Tibial nerve (tissue), 4 donors: ENCODE results near the gene KDM2B. TPM values are rescaled to one million over a fixed set of nuclear protein-coding genes. Genes with fewer than 3 reads are reported as not detected.

ENCODE experiments used
- DNase-seq, 2 donors: peaks; one replicate each; pipeline ENCODE4 v3.0.0-alpha.2; 2019; ENCODE audit warnings: low spot score in 2 of 2
- H3K27ac ChIP-seq, 4 donors: fragments of 200-600 bp; sonication (generic) in 3 of 4; one replicate each; pipeline ENCODE4 v1.5.1; 2017 to 2019; ENCODE audit warnings: mild to moderate bottlenecking in 1 of 4
- H3K27me3 ChIP-seq, 2 donors: fragments of 200-600 bp; sonication (generic) in 1 of 2; one replicate each; pipeline versions ENCODE4 v1.5.1 to v1.6.0; 2017 to 2019
- H3K36me3 ChIP-seq, 3 donors: fragments of 200-600 bp; sonication (generic); one replicate each; pipeline ENCODE4 v1.5.1; 2018 to 2019
- H3K4me1 ChIP-seq, 4 donors: fragments of 200-600 bp; sonication (generic) in 3 of 4; one replicate each; pipeline ENCODE4 v1.5.1; 2017 to 2019
- H3K4me3 ChIP-seq, 4 donors: fragments of 200-600 bp; sonication (generic) in 3 of 4; one replicate each; pipeline ENCODE4 v1.5.1; 2017 to 2019; ENCODE audit warnings: mild to moderate bottlenecking in 1 of 4, moderate library complexity in 1 of 4
- H3K9me3 ChIP-seq, 4 donors: fragments of 200-600 bp; sonication (generic) in 3 of 4; one replicate each; pipeline ENCODE4 v1.5.1; 2017 to 2019
- EP300 ChIP-seq, 2 donors: sonication (generic); formaldehyde crosslinking; IDR thresholded peaks; one replicate each; pipeline ENCODE4 v1.6.1; 2017; ENCODE audit warnings: antibody characterized with exemption in 2 of 2, mild to moderate bottlenecking in 1 of 2
- POLR2A ChIP-seq, 2 donors: fragments of 450-650 bp; IDR thresholded peaks; one replicate each; pipeline ENCODE4 v1.6.1; 2017; ENCODE audit warnings: antibody characterized with exemption in 2 of 2, mild to moderate bottlenecking in 2 of 2, moderate library complexity in 2 of 2
- WGBS, 2 donors: methylation state at CpG; one replicate each; pipeline ENCODE4 v1.1.5; 2018; 5-methylcytosine and 5-hydroxymethylcytosine counted together
- total RNA-seq, 4 donors: library from RNA; depleted of rRNA; stranded (reverse); fragments of >200 nt; gene quantifications; one replicate each; pipeline ENCODE4 v1.1.0, GENCODE V29; 2016
- TF ChIP-seq, protein P1 (sequence below), 5 experiments: fragments of 200-600 bp in 3 of 5; fragments of 450-650 bp in 2 of 5; sonication (generic) in 3 of 5; IDR thresholded peaks; one replicate each; pipeline ENCODE4 v1.5.1; 2016 to 2019; ENCODE audit warnings: antibody characterized with exemption in 5 of 5, mild to moderate bottlenecking in 3 of 5, moderate library complexity in 2 of 5

The KDM2B gene
- total RNA-seq, 4 donors from 2014 or later: 15.5 to 32.2 (median 20.8) TPM

DNA sequence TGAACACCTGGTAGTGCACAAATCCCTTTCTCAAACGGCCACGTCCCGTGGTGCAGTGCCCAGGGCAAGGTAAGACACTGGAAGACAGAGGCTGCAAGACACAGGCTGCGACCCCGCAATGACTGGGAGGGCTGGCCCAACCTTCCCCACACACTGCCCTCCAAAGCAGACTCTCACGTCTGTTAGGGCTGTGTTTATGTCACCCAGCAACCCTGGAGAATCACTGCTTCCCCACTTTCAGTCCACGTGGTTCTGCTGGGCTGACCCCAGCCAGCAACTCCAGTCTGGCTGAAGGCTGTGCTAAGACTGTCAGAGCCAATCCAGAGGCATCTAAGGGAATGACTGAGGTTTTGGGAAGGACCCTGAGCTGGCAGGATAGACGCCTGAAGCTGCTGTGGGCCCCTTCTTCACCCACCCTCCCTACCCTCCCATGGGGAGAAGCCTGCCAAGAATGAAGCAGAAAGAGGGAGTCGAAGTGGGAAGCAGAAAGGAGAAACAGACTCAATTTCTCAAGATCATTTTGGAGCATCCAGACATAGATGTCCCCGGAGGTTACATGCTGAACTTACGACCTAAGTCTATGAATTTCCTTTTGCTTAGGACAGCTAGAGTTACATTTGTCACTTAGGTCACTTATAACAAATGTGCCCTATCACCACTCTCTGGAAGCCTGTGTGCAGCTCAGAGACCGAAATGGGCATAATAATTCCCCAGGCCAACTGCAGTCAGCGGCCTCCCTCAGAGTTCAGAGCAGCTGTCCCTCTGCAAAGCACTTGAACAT, 11.7 kb downstream of the KDM2B start:
- no peak overlapping the region for H3K4me3 ChIP-seq
- DNase-seq: no peak

GRCh38 chr12:121568518-121568917, 12.3 kb downstream of the KDM2B start:
- Histone ChIP-seq H3K27me3 (no peaks in the 10 kb centered on the region), H3K4me1 (peaks cover 0 to 13% (median 0%) of the 10 kb centered on the region in 4 donors), H3K27ac (no peak overlapping the region), H3K36me3 (peaks cover 0 to 15% (median 0%) of the 10 kb centered on the region in 3 donors), H3K9me3 (no peaks in the 10 kb centered on the region), H3K4me3 (no peak overlapping the region)
- DNase-seq: no peak
- TF ChIP-seq POLR2A (IDR thresholded peaks at IDR 0.05) (no peak), EP300 (IDR thresholded peaks at IDR 0.05) (no peak)
- TF ChIP-seq, protein P1, sequence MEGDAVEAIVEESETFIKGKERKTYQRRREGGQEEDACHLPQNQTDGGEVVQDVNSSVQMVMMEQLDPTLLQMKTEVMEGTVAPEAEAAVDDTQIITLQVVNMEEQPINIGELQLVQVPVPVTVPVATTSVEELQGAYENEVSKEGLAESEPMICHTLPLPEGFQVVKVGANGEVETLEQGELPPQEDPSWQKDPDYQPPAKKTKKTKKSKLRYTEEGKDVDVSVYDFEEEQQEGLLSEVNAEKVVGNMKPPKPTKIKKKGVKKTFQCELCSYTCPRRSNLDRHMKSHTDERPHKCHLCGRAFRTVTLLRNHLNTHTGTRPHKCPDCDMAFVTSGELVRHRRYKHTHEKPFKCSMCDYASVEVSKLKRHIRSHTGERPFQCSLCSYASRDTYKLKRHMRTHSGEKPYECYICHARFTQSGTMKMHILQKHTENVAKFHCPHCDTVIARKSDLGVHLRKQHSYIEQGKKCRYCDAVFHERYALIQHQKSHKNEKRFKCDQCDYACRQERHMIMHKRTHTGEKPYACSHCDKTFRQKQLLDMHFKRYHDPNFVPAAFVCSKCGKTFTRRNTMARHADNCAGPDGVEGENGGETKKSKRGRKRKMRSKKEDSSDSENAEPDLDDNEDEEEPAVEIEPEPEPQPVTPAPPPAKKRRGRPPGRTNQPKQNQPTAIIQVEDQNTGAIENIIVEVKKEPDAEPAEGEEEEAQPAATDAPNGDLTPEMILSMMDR (IDR thresholded peaks at IDR 0.05): no peak
- 67 to 70% methylated on average over 7 of the region's 7 CpGs for WGBS, 2 donors

More for the DNA sequence above, 11.7 kb downstream of the KDM2B start:
- TF ChIP-seq, protein P1 (IDR thresholded peaks at IDR 0.05): no peak
- no peak for TF ChIP-seq POLR2A (IDR thresholded peaks at IDR 0.05)
- no peak for TF ChIP-seq EP300 (IDR thresholded peaks at IDR 0.05)
- 37 to 46% methylated on average over 13 of the region's 13 CpGs for WGBS, 2 donors
- Histone ChIP-seq H3K9me3 (no peaks in the 10 kb centered on the region), H3K36me3 (peaks cover 0 to 19% (median 0%) of the 10 kb centered on the region in 3 donors), H3K27ac (no peak overlapping the region), H3K27me3 (no peaks in the 10 kb centered on the region), H3K4me1 (peaks cover 0 to 13% (median 0%) of the 10 kb centered on the region in 4 donors)

DNA sequence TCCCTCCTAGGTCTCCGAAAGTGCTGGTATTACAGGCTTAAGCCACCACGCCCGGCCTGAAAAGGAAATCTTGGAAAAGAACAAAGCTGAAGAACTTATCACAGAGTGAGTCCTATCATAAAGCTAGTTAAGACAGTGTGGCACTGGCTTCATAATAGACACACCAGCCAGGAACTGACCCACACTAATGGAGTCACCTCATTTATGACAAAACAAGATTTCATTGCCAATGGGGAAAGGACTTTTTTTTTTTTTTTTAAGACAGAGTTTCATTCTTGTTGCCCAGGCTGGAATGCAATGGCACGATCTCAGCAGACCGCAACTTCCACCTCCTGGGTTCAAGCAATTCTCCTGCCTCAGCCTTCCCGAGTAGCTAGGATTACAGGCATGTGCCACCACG, 15.7 kb downstream of the KDM2B start:
- no peak for DNase-seq
- 75 to 90% methylated on average over 7 of the region's 7 CpGs for WGBS, 2 donors

GRCh38 chr12:121562488-121562887, 18.3 kb downstream of the KDM2B start:
- TF ChIP-seq POLR2A (IDR thresholded peaks at IDR 0.05) (no peak), EP300 (IDR thresholded peaks at IDR 0.05) (no peak)
- TF ChIP-seq, protein P1 (IDR thresholded peaks at IDR 0.05): no peak
- H3K27me3 ChIP-seq: no peaks in the 10 kb centered on the region
- DNase-seq: no peak
- no peak overlapping the region for H3K27ac ChIP-seq
- no peak overlapping the region for H3K4me3 ChIP-seq
- peaks cover 0 to 3% (median 0%) of the 10 kb centered on the region in 3 donors for H3K36me3 ChIP-seq
- 89 to 93% methylated on average over 1 of the region's 1 CpG for WGBS, 2 donors
- no peaks in the 10 kb centered on the region for H3K9me3 ChIP-seq
- H3K4me1 ChIP-seq: no peaks in the 10 kb centered on the region

More for the DNA sequence above, 15.7 kb downstream of the KDM2B start:
- Histone ChIP-seq H3K36me3 (peaks cover 0 to 3% (median 0%) of the 10 kb centered on the region in 3 donors), H3K4me1 (peaks cover 0 to 13% (median 0%) of the 10 kb centered on the region in 4 donors), H3K27ac (no peak overlapping the region), H3K9me3 (no peaks in the 10 kb centered on the region), H3K27me3 (no peaks in the 10 kb centered on the region), H3K4me3 (no peak overlapping the region)
- TF ChIP-seq, protein P1 (IDR thresholded peaks at IDR 0.05): no peak
- TF ChIP-seq EP300 (IDR thresholded peaks at IDR 0.05) (no peak), POLR2A (IDR thresholded peaks at IDR 0.05) (no peak)

DNA sequence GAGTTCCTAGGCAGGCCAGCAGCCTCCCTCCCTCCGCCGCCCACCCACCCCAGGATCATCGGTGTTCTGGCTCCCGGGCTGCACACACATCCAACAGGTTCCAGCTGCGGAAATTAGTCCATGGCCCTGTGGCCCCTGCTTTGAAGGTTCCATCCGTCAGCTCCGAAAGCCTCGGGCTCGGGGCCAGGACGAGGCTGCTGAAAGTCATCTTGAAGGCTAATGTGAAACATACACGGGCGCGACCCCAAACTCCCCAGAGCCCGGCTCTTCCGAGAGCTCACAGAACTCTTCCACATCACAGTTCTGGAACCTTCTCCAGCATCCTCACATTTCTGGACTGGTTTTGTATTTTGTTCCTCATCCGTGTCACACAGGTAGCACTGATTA, 19.8 kb downstream of the KDM2B start:
- no peaks in the 10 kb centered on the region for H3K9me3 ChIP-seq
- no peaks in the 10 kb centered on the region for H3K4me1 ChIP-seq
- no peaks in the 10 kb centered on the region for H3K36me3 ChIP-seq
- WGBS, 2 donors: 65 to 76% methylated on average over 8 to 16 of the region's 16 CpGs
- no peaks in the 10 kb centered on the region for H3K27me3 ChIP-seq
- no peak for DNase-seq
- H3K4me3 ChIP-seq: no peak overlapping the region
- TF ChIP-seq EP300 (IDR thresholded peaks at IDR 0.05) (no peak), POLR2A (IDR thresholded peaks at IDR 0.05) (no peak)
- TF ChIP-seq, protein P1 (IDR thresholded peaks at IDR 0.05): no peak
- no peak overlapping the region for H3K27ac ChIP-seq
